Measurements from ENCODE around the gene PUM1.

Gene PUM1

GRCh38 chr1:30886710-30887428 lies 178.6 kb downstream of the PUM1 start:
- Histone ChIP-seq H3K23ac (ENCODE audit: low read length) (no peak overlapping the region), H3K4me3 (ENCODE audit: low read length) (no peak overlapping the region), H3K56ac (ENCODE audit: low read length) (peak overlapping the region; percentile 66), H2AK5ac (ENCODE audit: low read length) (no peak overlapping the region), H3K9ac (ENCODE audit: low read length) (no peak overlapping the region), H2BK120ac (ENCODE audit: low read depth, low read length) (no peak overlapping the region), H4K8ac (ENCODE audit: low read depth, low read length) (no peak overlapping the region), H2BK5ac (ENCODE audit: low read length) (no peak overlapping the region), H3K27me3 (ENCODE audit: insufficient read depth, low read length, poor library complexity) (no peaks in the 10 kb centered on the region), H4K5ac (ENCODE audit: low read length) (no peak overlapping the region), H3K79me2 (ENCODE audit: control insufficient read depth, insufficient read depth, low read length) (no peaks in the 10 kb centered on the region), H3K79me1 (ENCODE audit: low read length) (no peaks in the 10 kb centered on the region), H3K4me1 (ENCODE audit: control insufficient read depth, low read depth, low read length) (no peaks in the 10 kb centered on the region), H3K4me2 (ENCODE audit: low read length) (no peak overlapping the region), H3K18ac (ENCODE audit: low read length) (no peak overlapping the region), H3K36me3 (ENCODE audit: control insufficient read depth, insufficient read depth, low read length) (no peaks in the 10 kb centered on the region), H2BK15ac (replicated peaks; ENCODE audit: low read depth) (no peak overlapping the region), H3K27ac (ENCODE audit: low read depth, low read length) (no peak overlapping the region), H3K4ac (ENCODE audit: low read depth, low read length) (no peak overlapping the region)
- WGBS (ENCODE audit: extremely low coverage, insufficient coverage, low lambda C conversion rate) = no CpG with 5 or more reads among the region's 12 CpGs
- DNase-seq = no peak

GRCh38 chr1:30885570-30886522 lies 179.7 kb downstream of the PUM1 start:
- no peak for DNase-seq
- H3K4me2 ChIP-seq (ENCODE audit: low read length) = no peak overlapping the region
- H2BK120ac ChIP-seq (ENCODE audit: low read depth, low read length) = no peak overlapping the region

GRCh38 chr1:30884723-30885122 lies 180.8 kb downstream of the PUM1 start:
- Histone ChIP-seq H3K79me1 (ENCODE audit: low read length) (no peaks in the 10 kb centered on the region), H4K8ac (ENCODE audit: low read depth, low read length) (no peak overlapping the region), H3K9ac (ENCODE audit: low read length) (no peak overlapping the region), H3K4me2 (ENCODE audit: low read length) (no peak overlapping the region), H3K23ac (ENCODE audit: low read length) (no peak overlapping the region), H2BK120ac (ENCODE audit: low read depth, low read length) (no peak overlapping the region), H2BK5ac (ENCODE audit: low read length) (no peak overlapping the region), H3K18ac (ENCODE audit: low read length) (no peak overlapping the region), H2BK15ac (replicated peaks; ENCODE audit: low read depth) (no peak overlapping the region), H3K36me3 (ENCODE audit: control insufficient read depth, insufficient read depth, low read length) (no peaks in the 10 kb centered on the region), H3K4ac (ENCODE audit: low read depth, low read length) (no peak overlapping the region), H3K79me2 (ENCODE audit: control insufficient read depth, insufficient read depth, low read length) (no peaks in the 10 kb centered on the region), H4K5ac (ENCODE audit: low read length) (no peak overlapping the region), H3K27me3 (ENCODE audit: insufficient read depth, low read length, poor library complexity) (no peaks in the 10 kb centered on the region), H2AK5ac (ENCODE audit: low read length) (no peak overlapping the region), H3K56ac (ENCODE audit: low read length) (no peak overlapping the region), H3K4me1 (ENCODE audit: control insufficient read depth, low read depth, low read length) (no peaks in the 10 kb centered on the region), H3K27ac (ENCODE audit: low read depth, low read length) (no peak overlapping the region), H3K4me3 (ENCODE audit: low read length) (no peak overlapping the region)
- WGBS (ENCODE audit: extremely low coverage, insufficient coverage, low lambda C conversion rate) = no CpG with 5 or more reads among the region's 5 CpGs
- DNase-seq = no peak

More at GRCh38 chr1:30885570-30886522, 179.7 kb downstream of the PUM1 start:
- Histone ChIP-seq H3K4me3 (ENCODE audit: low read length) (no peak overlapping the region), H4K5ac (ENCODE audit: low read length) (no peak overlapping the region), H3K9ac (ENCODE audit: low read length) (no peak overlapping the region), H3K4me1 (ENCODE audit: control insufficient read depth, low read depth, low read length) (no peaks in the 10 kb centered on the region), H3K27me3 (ENCODE audit: insufficient read depth, low read length, poor library complexity) (no peaks in the 10 kb centered on the region), H3K79me2 (ENCODE audit: control insufficient read depth, insufficient read depth, low read length) (no peaks in the 10 kb centered on the region), H3K23ac (ENCODE audit: low read length) (no peak overlapping the region), H2BK15ac (replicated peaks; ENCODE audit: low read depth) (no peak overlapping the region), H2AK5ac (ENCODE audit: low read length) (no peak overlapping the region), H3K79me1 (ENCODE audit: low read length) (no peaks in the 10 kb centered on the region), H3K18ac (ENCODE audit: low read length) (no peak overlapping the region), H3K27ac (ENCODE audit: low read depth, low read length) (no peak overlapping the region), H3K4ac (ENCODE audit: low read depth, low read length) (no peak overlapping the region), H4K8ac (ENCODE audit: low read depth, low read length) (no peak overlapping the region), H3K36me3 (ENCODE audit: control insufficient read depth, insufficient read depth, low read length) (no peaks in the 10 kb centered on the region), H3K56ac (ENCODE audit: low read length) (no peak overlapping the region), H2BK5ac (ENCODE audit: low read length) (no peak overlapping the region)
- WGBS (ENCODE audit: extremely low coverage, insufficient coverage, low lambda C conversion rate) = no CpG with 5 or more reads among the region's 17 CpGs

- WGBS (ENCODE audit: extremely low coverage, insufficient coverage, low lambda C conversion rate) = no CpG with 5 or more reads among the region's 18 CpGs
- H4K5ac ChIP-seq (ENCODE audit: low read length) = no peak overlapping the region
- no peaks in the 10 kb centered on the region for H3K79me1 ChIP-seq (ENCODE audit: low read length)
- no peak overlapping the region for H3K4me3 ChIP-seq (ENCODE audit: low read length)
- H3K79me2 ChIP-seq (ENCODE audit: control insufficient read depth, insufficient read depth, low read length) = no peaks in the 10 kb centered on the region
- no peak overlapping the region for H3K23ac ChIP-seq (ENCODE audit: low read length)
- no peak overlapping the region for H2AK5ac ChIP-seq (ENCODE audit: low read length)
- H3K4me1 ChIP-seq (ENCODE audit: control insufficient read depth, low read depth, low read length) = no peaks in the 10 kb centered on the region
- H2BK15ac ChIP-seq (replicated peaks; ENCODE audit: low read depth) = no peak overlapping the region
- H4K8ac ChIP-seq (ENCODE audit: low read depth, low read length) = no peak overlapping the region
- no peaks in the 10 kb centered on the region for H3K36me3 ChIP-seq (ENCODE audit: control insufficient read depth, insufficient read depth, low read length)
- H3K9ac ChIP-seq (ENCODE audit: low read length) = no peak overlapping the region
- no peak overlapping the region for H3K27ac ChIP-seq (ENCODE audit: low read depth, low read length)
- no peak overlapping the region for H3K4me2 ChIP-seq (ENCODE audit: low read length)
- H3K4ac ChIP-seq (ENCODE audit: low read depth, low read length) = no peak overlapping the region
- H2BK120ac ChIP-seq (ENCODE audit: low read depth, low read length) = no peak overlapping the region
- no peak for DNase-seq
- H2BK5ac ChIP-seq (ENCODE audit: low read length) = no peak overlapping the region
- H3K27me3 ChIP-seq (ENCODE audit: insufficient read depth, low read length, poor library complexity) = no peaks in the 10 kb centered on the region
- no peak overlapping the region for H3K56ac ChIP-seq (ENCODE audit: low read length)
- no peak overlapping the region for H3K18ac ChIP-seq (ENCODE audit: low read length)
These were observed 181.9 kb downstream of the PUM1 start for GRCh38 chr1:30883389-30884172.

- no peak overlapping the region for H2BK5ac ChIP-seq (ENCODE audit: low read length)
- no peaks in the 10 kb centered on the region for H3K36me3 ChIP-seq (ENCODE audit: control insufficient read depth, insufficient read depth, low read length)
- H3K27me3 ChIP-seq (ENCODE audit: insufficient read depth, low read length, poor library complexity) = no peaks in the 10 kb centered on the region
- no peaks in the 10 kb centered on the region for H3K79me1 ChIP-seq (ENCODE audit: low read length)
- no peak overlapping the region for H3K4me3 ChIP-seq (ENCODE audit: low read length)
- DNase-seq = no peak
- H4K8ac ChIP-seq (ENCODE audit: low read depth, low read length) = no peak overlapping the region
- WGBS (ENCODE audit: extremely low coverage, insufficient coverage, low lambda C conversion rate) = no CpG with 5 or more reads among the region's 14 CpGs
- H3K9ac ChIP-seq (ENCODE audit: low read length) = no peak overlapping the region
- H3K56ac ChIP-seq (ENCODE audit: low read length) = no peak overlapping the region
- no peak overlapping the region for H3K23ac ChIP-seq (ENCODE audit: low read length)
- no peak overlapping the region for H3K18ac ChIP-seq (ENCODE audit: low read length)
- H3K4me1 ChIP-seq (ENCODE audit: control insufficient read depth, low read depth, low read length) = no peaks in the 10 kb centered on the region
- no peak overlapping the region for H2BK120ac ChIP-seq (ENCODE audit: low read depth, low read length)
- H2AK5ac ChIP-seq (ENCODE audit: low read length) = no peak overlapping the region
- H3K4me2 ChIP-seq (ENCODE audit: low read length) = no peak overlapping the region
- H2BK15ac ChIP-seq (replicated peaks; ENCODE audit: low read depth) = no peak overlapping the region
- no peak overlapping the region for H4K5ac ChIP-seq (ENCODE audit: low read length)
- no peaks in the 10 kb centered on the region for H3K79me2 ChIP-seq (ENCODE audit: control insufficient read depth, insufficient read depth, low read length)
- no peak overlapping the region for H3K27ac ChIP-seq (ENCODE audit: low read depth, low read length)
- H3K4ac ChIP-seq (ENCODE audit: low read depth, low read length) = no peak overlapping the region
These were observed 182.7 kb downstream of the PUM1 start for GRCh38 chr1:30882678-30883388.
